Iris pigment epithelial cell (primary cell): ENCODE measurements around the gene ISG20L2.
A peak's percentile ranks its signal among the peaks of the same experiment; 100 is the strongest.

Source experiments
- DNase-seq: peaks from one replicate; pipeline ENCODE4 v3.0.0-alpha.2; 2011; ENCODE audit warnings: low read depth

ISG20L2 gene

GRCh38 chr1:156689035-156689952, 39.3 kb downstream of the ISG20L2 start:
- peak; percentile 66 for DNase-seq

GRCh38 chr1:156684227-156684782, 44.3 kb downstream of the ISG20L2 start:
- peak; percentile 75 for DNase-seq

GRCh38 chr1:156682166-156682890, 46.2 kb downstream of the ISG20L2 start:
- DNase-seq: no peak

- no peak for DNase-seq
Observed at GRCh38 chr1:156681196-156681960, 47.2 kb downstream of the ISG20L2 start.

GRCh38 chr1:156680056-156680455, 48.5 kb downstream of the ISG20L2 start:
- DNase-seq: no peak

- peak; percentile 80 for DNase-seq
Observed at GRCh38 chr1:156677616-156678596, 50.7 kb downstream of the ISG20L2 start.

GRCh38 chr1:156676820-156677615, 51.5 kb downstream of the ISG20L2 start, which contains the start of gene NES:
NES (minus strand) TSS chr1:156677407; CDS start chr1:156677264, 143 bp downstream.
- DNase-seq: peak; percentile 64

GRCh38 chr1:156676114-156676819, 52.3 kb downstream of the ISG20L2 start:
- DNase-seq: peak; percentile 45

GRCh38 chr1:156675210-156676113, 53.1 kb downstream of the ISG20L2 start:
- no peak for DNase-seq

GRCh38 chr1:156673387-156674121, 55.0 kb downstream of the ISG20L2 start:
- DNase-seq: peak; percentile 40
